ENCODE data around the gene AP4E1.
"Not testable (repeated sequence)": the region's sequence is repeated elsewhere in the genome, so short reads cannot be mapped to it uniquely, and the experiment has no call there.

The AP4E1 gene

GRCh38 chr15:51006336-51006985, 98.0 kb downstream of the AP4E1 start:
- no peaks in the 10 kb centered on the region for H3K4me1 ChIP-seq (ENCODE audit: control insufficient read depth, insufficient read depth, low read length)
- H3K4me3 ChIP-seq (ENCODE audit: low read length) = no peak overlapping the region
- H3K27me3 ChIP-seq (ENCODE audit: control insufficient read depth, insufficient read depth, low read length) = no peaks in the 10 kb centered on the region
- no peaks in the 10 kb centered on the region for H3K9me3 ChIP-seq (ENCODE audit: control insufficient read depth, low read length)
- no peaks in the 10 kb centered on the region for H3K36me3 ChIP-seq (ENCODE audit: control insufficient read depth, insufficient read depth, low read length)
- no peak overlapping the region for H3K9ac ChIP-seq (ENCODE audit: low read length)

- Histone ChIP-seq H3K4me3 (ENCODE audit: low read length) (no peak overlapping the region), H3K4me1 (ENCODE audit: control insufficient read depth, insufficient read depth, low read length) (no peaks in the 10 kb centered on the region), H3K36me3 (ENCODE audit: control insufficient read depth, insufficient read depth, low read length) (no peaks in the 10 kb centered on the region)
Measured at GRCh38 chr15:51007131-51007666, 98.7 kb downstream of the AP4E1 start.

GRCh38 chr15:51011212-51011611, 102.7 kb downstream of the AP4E1 start:
- Histone ChIP-seq H3K9ac (ENCODE audit: low read length) (no peak overlapping the region), H3K9me3 (ENCODE audit: control insufficient read depth, low read length) (no peaks in the 10 kb centered on the region), H3K36me3 (ENCODE audit: control insufficient read depth, insufficient read depth, low read length) (no peaks in the 10 kb centered on the region), H3K27me3 (ENCODE audit: control insufficient read depth, insufficient read depth, low read length) (no peaks in the 10 kb centered on the region), H3K4me1 (ENCODE audit: control insufficient read depth, insufficient read depth, low read length) (no peaks in the 10 kb centered on the region), H3K4me3 (ENCODE audit: low read length) (no peak overlapping the region)

More at GRCh38 chr15:51007131-51007666, 98.7 kb downstream of the AP4E1 start:
- no peaks in the 10 kb centered on the region for H3K9me3 ChIP-seq (ENCODE audit: control insufficient read depth, low read length)
- H3K9ac ChIP-seq (ENCODE audit: low read length) = no peak overlapping the region
- no peaks in the 10 kb centered on the region for H3K27me3 ChIP-seq (ENCODE audit: control insufficient read depth, insufficient read depth, low read length)

- H3K36me3 ChIP-seq (ENCODE audit: control insufficient read depth, insufficient read depth, low read length) = no peaks in the 10 kb centered on the region
- no peak overlapping the region for H3K9ac ChIP-seq (ENCODE audit: low read length)
- no peaks in the 10 kb centered on the region for H3K27me3 ChIP-seq (ENCODE audit: control insufficient read depth, insufficient read depth, low read length)
- no peak overlapping the region for H3K4me3 ChIP-seq (ENCODE audit: low read length)
- no peaks in the 10 kb centered on the region for H3K9me3 ChIP-seq (ENCODE audit: control insufficient read depth, low read length)
- H3K4me1 ChIP-seq (ENCODE audit: control insufficient read depth, insufficient read depth, low read length) = no peaks in the 10 kb centered on the region
Measured at GRCh38 chr15:51016615-51017014, 108.1 kb downstream of the AP4E1 start.

GRCh38 chr15:51022206-51022605, 113.7 kb downstream of the AP4E1 start:
- no peaks in the 10 kb centered on the region for H3K27me3 ChIP-seq (ENCODE audit: control insufficient read depth, insufficient read depth, low read length)
- H3K4me3 ChIP-seq (ENCODE audit: low read length) = no peak overlapping the region
- no peaks in the 10 kb centered on the region for H3K4me1 ChIP-seq (ENCODE audit: control insufficient read depth, insufficient read depth, low read length)
- H3K9ac ChIP-seq (ENCODE audit: low read length) = no peak overlapping the region
- H3K36me3 ChIP-seq (ENCODE audit: control insufficient read depth, insufficient read depth, low read length) = no peaks in the 10 kb centered on the region
- H3K9me3 ChIP-seq (ENCODE audit: control insufficient read depth, low read length) = no peaks in the 10 kb centered on the region

- H3K4me1 ChIP-seq (ENCODE audit: control insufficient read depth, insufficient read depth, low read length) = no peaks in the 10 kb centered on the region
- H3K4me3 ChIP-seq (ENCODE audit: low read length) = no peak overlapping the region
- H3K36me3 ChIP-seq (ENCODE audit: control insufficient read depth, insufficient read depth, low read length) = no peaks in the 10 kb centered on the region
- no peaks in the 10 kb centered on the region for H3K27me3 ChIP-seq (ENCODE audit: control insufficient read depth, insufficient read depth, low read length)
- no peak overlapping the region for H3K9ac ChIP-seq (ENCODE audit: low read length)
- H3K9me3 ChIP-seq (ENCODE audit: control insufficient read depth, low read length) = no peaks in the 10 kb centered on the region
Measured at GRCh38 chr15:51023499-51023898, 115.0 kb downstream of the AP4E1 start.

- H3K4me1 ChIP-seq (ENCODE audit: control insufficient read depth, insufficient read depth, low read length) = peaks cover under 1% of the 10 kb centered on the region
- H3K9ac ChIP-seq (ENCODE audit: low read length) = no peak overlapping the region
- H3K36me3 ChIP-seq (ENCODE audit: control insufficient read depth, insufficient read depth, low read length) = no peaks in the 10 kb centered on the region
- H3K9me3 ChIP-seq (ENCODE audit: control insufficient read depth, low read length) = no peaks in the 10 kb centered on the region
- no peak overlapping the region for H3K4me3 ChIP-seq (ENCODE audit: low read length)
- H3K27me3 ChIP-seq (ENCODE audit: control insufficient read depth, insufficient read depth, low read length) = no peaks in the 10 kb centered on the region
Measured at GRCh38 chr15:51024735-51025453, 116.4 kb downstream of the AP4E1 start.

GRCh38 chr15:51025454-51025846, 117.0 kb downstream of the AP4E1 start:
- Histone ChIP-seq H3K9me3 (ENCODE audit: control insufficient read depth, low read length) (no peaks in the 10 kb centered on the region), H3K4me1 (ENCODE audit: control insufficient read depth, insufficient read depth, low read length) (peaks cover 6% of the 10 kb centered on the region), H3K9ac (ENCODE audit: low read length) (no peak overlapping the region), H3K4me3 (ENCODE audit: low read length) (no peak overlapping the region), H3K36me3 (ENCODE audit: control insufficient read depth, insufficient read depth, low read length) (no peaks in the 10 kb centered on the region), H3K27me3 (ENCODE audit: control insufficient read depth, insufficient read depth, low read length) (no peaks in the 10 kb centered on the region)

GRCh38 chr15:51030649-51031316, 122.3 kb downstream of the AP4E1 start:
- no peak overlapping the region for H3K4me3 ChIP-seq (ENCODE audit: low read length)
- no peak overlapping the region for H3K9ac ChIP-seq (ENCODE audit: low read length)
- peaks cover 12% of the 10 kb centered on the region for H3K4me1 ChIP-seq (ENCODE audit: control insufficient read depth, insufficient read depth, low read length)
- H3K9me3 ChIP-seq (ENCODE audit: control insufficient read depth, low read length) = no peaks in the 10 kb centered on the region
- no peaks in the 10 kb centered on the region for H3K27me3 ChIP-seq (ENCODE audit: control insufficient read depth, insufficient read depth, low read length)
- H3K36me3 ChIP-seq (ENCODE audit: control insufficient read depth, insufficient read depth, low read length) = no peaks in the 10 kb centered on the region

GRCh38 chr15:51037474-51037873, 129.0 kb downstream of the AP4E1 start:
- not testable (repeated sequence) for H3K9ac ChIP-seq (ENCODE audit: low read length); H3K27me3 ChIP-seq (ENCODE audit: control insufficient read depth, insufficient read depth, low read length); H3K9me3 ChIP-seq (ENCODE audit: control insufficient read depth, low read length); H3K4me1 ChIP-seq (ENCODE audit: control insufficient read depth, insufficient read depth, low read length); H3K4me3 ChIP-seq (ENCODE audit: low read length); H3K36me3 ChIP-seq (ENCODE audit: control insufficient read depth, insufficient read depth, low read length)

- Histone ChIP-seq H3K9ac (ENCODE audit: low read length) (no peak overlapping the region), H3K4me3 (ENCODE audit: low read length) (no peak overlapping the region), H3K27me3 (ENCODE audit: control insufficient read depth, insufficient read depth, low read length) (no peaks in the 10 kb centered on the region), H3K4me1 (ENCODE audit: control insufficient read depth, insufficient read depth, low read length) (no peaks in the 10 kb centered on the region), H3K36me3 (ENCODE audit: control insufficient read depth, insufficient read depth, low read length) (no peaks in the 10 kb centered on the region), H3K9me3 (ENCODE audit: control insufficient read depth, low read length) (no peaks in the 10 kb centered on the region)
Measured at GRCh38 chr15:51038162-51038973, 129.9 kb downstream of the AP4E1 start.
